Keratinocyte (primary cell): ENCODE data around the gene ETV3L. TPM values are rescaled to one million over a fixed set of nuclear protein-coding genes. Genes with fewer than 3 reads are reported as not detected.

ENCODE experiments used
- DNase-seq: peaks from one replicate; pipeline ENCODE4 v3.0.0-alpha.2; 2011; ENCODE audit warnings: low read depth, missing footprints, low spot score
- FAIRE-seq: peaks from 2 replicates; lab custom pipeline; 2011; peaks lifted over from hg19 to GRCh38; lab: Jason Lieb, UNC
- H2AFZ ChIP-seq: 2 replicates; pipeline ENCODE4 v1.6.0; 2012; ENCODE audit warnings: low read length, control low read depth, inconsistent platforms; ENCODE audit not compliant: control insufficient read depth
- H3K27ac ChIP-seq: 2 replicates; pipeline ENCODE4 v1.5.1; 2011; ENCODE audit warnings: low read length; ENCODE audit not compliant: control insufficient read depth, insufficient read depth
- H3K27me3 ChIP-seq: 3 replicates; pipeline ENCODE4 v1.6.0; 2011; ENCODE audit warnings: low read length; ENCODE audit not compliant: control insufficient read depth, insufficient read depth; ENCODE audit errors: extremely low read depth
- H3K36me3 ChIP-seq, 2 experiments: 2 replicates in 1 of 2; 3 replicates in 1 of 2; pipeline ENCODE4 v1.5.1; 2011; ENCODE audit warnings: low read length in 2 of 2, mild to moderate bottlenecking in 1 of 2; ENCODE audit not compliant: control insufficient read depth in 2 of 2, insufficient read depth in 2 of 2; ENCODE audit errors: extremely low read depth in 1 of 2
- H3K4me1 ChIP-seq: 3 replicates; pipeline ENCODE4 v1.5.1; 2011; ENCODE audit warnings: low read length; ENCODE audit not compliant: control insufficient read depth, insufficient read depth; ENCODE audit errors: extremely low read depth
- H3K4me2 ChIP-seq: 3 replicates; pipeline ENCODE4 v1.6.0; 2011; ENCODE audit warnings: low read depth, low read length; ENCODE audit not compliant: control insufficient read depth, insufficient read depth; ENCODE audit errors: extremely low read depth
- H3K4me3 ChIP-seq, 3 experiments: fragments of 200-600 bp in 1 of 3; sonication (generic) in 1 of 3; 2 replicates in 2 of 3; 3 replicates in 1 of 3; pipeline ENCODE4 v1.5.1; 2011 to 2016; ENCODE audit warnings: low read length in 3 of 3, mild to moderate bottlenecking in 3 of 3, control low read depth in 2 of 3, inconsistent platforms in 1 of 3, low read depth in 1 of 3, mixed read lengths in 1 of 3, mixed run types in 1 of 3, moderate library complexity in 1 of 3; ENCODE audit not compliant: control insufficient read depth in 2 of 3, insufficient read depth in 2 of 3; ENCODE audit errors: extremely low read depth in 1 of 3
- H3K79me2 ChIP-seq: 2 replicates; pipeline ENCODE4 v1.6.0; 2012; ENCODE audit warnings: low read length; ENCODE audit not compliant: control insufficient read depth, insufficient read depth
- H3K9ac ChIP-seq: 3 replicates; pipeline ENCODE4 v1.6.0; 2011; ENCODE audit warnings: low read length; ENCODE audit not compliant: control insufficient read depth, insufficient read depth; ENCODE audit errors: extremely low read depth
- H3K9me1 ChIP-seq: 3 replicates; pipeline ENCODE4 v1.6.0; 2011; ENCODE audit warnings: low read length; ENCODE audit not compliant: control insufficient read depth, insufficient read depth; ENCODE audit errors: extremely low read depth
- H3K9me3 ChIP-seq: 2 replicates; pipeline ENCODE4 v1.5.1; 2012; ENCODE audit warnings: low read depth, low read length; ENCODE audit not compliant: control insufficient read depth
- H4K20me1 ChIP-seq: 3 replicates; pipeline ENCODE4 v1.6.0; 2011; ENCODE audit warnings: low read length; ENCODE audit not compliant: control insufficient read depth, insufficient read depth; ENCODE audit errors: extremely low read depth
- EZH2 ChIP-seq: IDR thresholded peaks from one replicate; pipeline ENCODE4 v1.6.1; 2012; ENCODE audit warnings: inconsistent platforms, mild to moderate bottlenecking, low read length, moderate library complexity
- dilution Hi-C: fragments of 300-500 bp; cut with MboI; formaldehyde crosslinking; loops from one replicate; pipeline ENCODE4 v1.7.0; 2020; ENCODE audit warnings: low sequenced_read_pairs; ENCODE audit not compliant: extremely low pct_ligation_motif_present
- polyA plus RNA-seq, 5 experiments: library from polyadenylated mRNA; depleted of rRNA in 3 of 5; stranded (reverse) in 3 of 5; stranded (forward) in 1 of 5; unstranded in 1 of 5; fragments of >200 nt; gene quantifications; 1 replicate in 1 of 5; 2 replicates in 3 of 5; 3 replicates in 1 of 5; pipeline versions ENCODE4 v1.2.1 to v1.2.3, GENCODE V29; 2011 to 2012; ENCODE audit warnings: missing spikeins in 2 of 5, low read depth in 1 of 5, low replicate concordance in 1 of 5
- TF ChIP-seq, protein P1 (sequence below), 3 experiments: IDR thresholded peaks in 1 of 3; conservative IDR thresholded peaks in 1 of 3; optimal IDR thresholded peaks in 1 of 3; 2 replicates in 2 of 3; 3 replicates in 1 of 3; pipeline versions ENCODE3 to v1.5.1; 2011; ENCODE audit warnings: low read length in 3 of 3, mild to moderate bottlenecking in 3 of 3, moderate library complexity in 2 of 3, control low read depth in 1 of 3, inconsistent platforms in 1 of 3; ENCODE audit not compliant: insufficient read depth in 2 of 3; ENCODE audit errors: extremely low read depth in 1 of 3

The ETV3L gene
- polyA plus RNA-seq, 1 donor (not counting 4 experiments of a cell fraction or from before 2014, with no cell fraction given) = not detected

DNA sequence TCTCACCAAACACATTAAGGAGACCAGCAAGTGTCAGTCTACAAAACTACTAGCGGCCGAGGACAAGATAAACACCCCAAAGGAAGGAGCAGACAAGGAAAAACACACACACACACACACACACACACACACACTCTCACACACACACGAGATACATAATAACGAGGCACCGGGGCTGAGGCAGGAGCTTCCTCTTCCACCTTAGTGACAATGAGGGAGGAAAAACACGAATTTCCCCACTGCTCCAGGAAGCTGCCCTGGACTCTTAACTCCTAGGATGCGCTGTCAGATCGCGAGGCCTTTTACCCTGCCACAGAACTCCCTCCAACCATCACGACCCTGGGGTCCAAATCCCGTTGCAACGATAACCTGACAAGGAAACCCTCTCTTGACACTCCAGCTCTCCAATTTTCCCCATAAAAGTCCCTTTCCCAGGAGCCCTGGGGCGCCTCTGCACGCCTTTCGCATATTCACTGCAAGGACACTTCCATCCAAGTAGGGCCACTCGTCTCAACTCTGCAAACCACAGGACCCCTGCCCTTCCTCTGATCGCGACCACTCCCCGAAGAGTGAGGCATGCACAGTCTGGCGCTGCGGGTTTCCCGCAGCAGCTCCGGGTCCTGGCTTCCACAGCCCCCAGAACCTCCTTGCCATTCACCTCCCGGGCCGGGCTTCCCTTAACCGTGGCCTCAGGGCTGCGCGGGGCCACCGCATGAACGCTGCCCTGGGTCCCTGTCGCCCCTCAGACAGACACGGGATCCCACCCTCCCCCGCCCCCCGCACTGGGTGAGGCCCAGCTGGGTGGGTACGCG is 38.0 kb upstream of the ETV3L start:
- peak overlapping the region; percentile 84 for H3K27ac ChIP-seq
- H3K9ac ChIP-seq = peak overlapping the region; percentile 92
- TF ChIP-seq, protein P1, sequence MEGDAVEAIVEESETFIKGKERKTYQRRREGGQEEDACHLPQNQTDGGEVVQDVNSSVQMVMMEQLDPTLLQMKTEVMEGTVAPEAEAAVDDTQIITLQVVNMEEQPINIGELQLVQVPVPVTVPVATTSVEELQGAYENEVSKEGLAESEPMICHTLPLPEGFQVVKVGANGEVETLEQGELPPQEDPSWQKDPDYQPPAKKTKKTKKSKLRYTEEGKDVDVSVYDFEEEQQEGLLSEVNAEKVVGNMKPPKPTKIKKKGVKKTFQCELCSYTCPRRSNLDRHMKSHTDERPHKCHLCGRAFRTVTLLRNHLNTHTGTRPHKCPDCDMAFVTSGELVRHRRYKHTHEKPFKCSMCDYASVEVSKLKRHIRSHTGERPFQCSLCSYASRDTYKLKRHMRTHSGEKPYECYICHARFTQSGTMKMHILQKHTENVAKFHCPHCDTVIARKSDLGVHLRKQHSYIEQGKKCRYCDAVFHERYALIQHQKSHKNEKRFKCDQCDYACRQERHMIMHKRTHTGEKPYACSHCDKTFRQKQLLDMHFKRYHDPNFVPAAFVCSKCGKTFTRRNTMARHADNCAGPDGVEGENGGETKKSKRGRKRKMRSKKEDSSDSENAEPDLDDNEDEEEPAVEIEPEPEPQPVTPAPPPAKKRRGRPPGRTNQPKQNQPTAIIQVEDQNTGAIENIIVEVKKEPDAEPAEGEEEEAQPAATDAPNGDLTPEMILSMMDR (optimal IDR thresholded peaks at IDR 0.05 in 1 of 3, IDR thresholded peaks at IDR 0.05 in 1 of 3, conservative IDR thresholded peaks at IDR 0.05 in 1 of 3; ENCODE audit: extremely low read depth in 1 of 3, insufficient read depth in 2 of 3, low read length in 3 of 3) = no peak
- no peak for TF ChIP-seq EZH2
- H3K9me3 ChIP-seq = no peaks in the 10 kb centered on the region
- H3K79me2 ChIP-seq = peaks cover 42% of the 10 kb centered on the region
- H3K4me2 ChIP-seq = peak overlapping the region; percentile 92
- H3K9me1 ChIP-seq = no peaks in the 10 kb centered on the region
- H4K20me1 ChIP-seq = no peaks in the 10 kb centered on the region
- dilution Hi-C loops = no loop called here
- H3K36me3 ChIP-seq = peaks cover 6 to 9% of the 10 kb centered on the region in 2 experiments
- FAIRE-seq = no peak
- no peak overlapping the region for H2AFZ ChIP-seq
- H3K4me3 ChIP-seq = peak overlapping the region; percentile 79 to 96 (median 86)
- DNase-seq = no peak
- no peaks in the 10 kb centered on the region for H3K27me3 ChIP-seq
- H3K4me1 ChIP-seq = peaks cover 47% of the 10 kb centered on the region

- H3K4me1 ChIP-seq = peaks cover 51% of the 10 kb centered on the region
- no peaks in the 10 kb centered on the region for H3K27me3 ChIP-seq
- no peak overlapping the region for H2AFZ ChIP-seq
- dilution Hi-C loops = no loop called here
- DNase-seq = no peak
- peaks cover 9% of the 10 kb centered on the region in 2 experiments for H3K36me3 ChIP-seq
- TF ChIP-seq EZH2 = no peak
- TF ChIP-seq, protein P1 (optimal IDR thresholded peaks at IDR 0.05 in 1 of 3, IDR thresholded peaks at IDR 0.05 in 1 of 3, conservative IDR thresholded peaks at IDR 0.05 in 1 of 3; ENCODE audit: extremely low read depth in 1 of 3, insufficient read depth in 2 of 3, low read length in 3 of 3) = no peak
- H3K27ac ChIP-seq = peak overlapping the region; percentile 84
- no peaks in the 10 kb centered on the region for H4K20me1 ChIP-seq
- peaks cover 42% of the 10 kb centered on the region for H3K79me2 ChIP-seq
- no peak for FAIRE-seq
- peak overlapping the region; percentile 92 for H3K9ac ChIP-seq
- no peaks in the 10 kb centered on the region for H3K9me1 ChIP-seq
- peak overlapping the region; percentile 92 for H3K4me2 ChIP-seq
- H3K4me3 ChIP-seq = peak overlapping the region; percentile 79 to 96 (median 86)
- no peaks in the 10 kb centered on the region for H3K9me3 ChIP-seq
These were observed 37.4 kb upstream of the ETV3L start for GRCh38 chr1:157137046-157137407.
